GM06990 (cell line): ENCODE data around the gene PHETA1.
"Not testable (repeated sequence)": the region's sequence is repeated elsewhere in the genome, so short reads cannot be mapped to it uniquely, and the experiment has no call there.

Experiments used
- DNase-seq: peaks from one replicate; pipeline ENCODE4 v3.0.0-alpha.2; 2011; ENCODE audit not compliant: insufficient read length; ENCODE audit errors: extremely low read depth
- H3K27me3 ChIP-seq: replicated peaks from 2 replicates; pipeline ENCODE4 v1.6.0; 2011; ENCODE audit warnings: low read length; ENCODE audit not compliant: control insufficient read depth, insufficient read depth
- H3K36me3 ChIP-seq: 2 replicates; pipeline ENCODE4 v1.5.1; 2011; ENCODE audit warnings: low read length; ENCODE audit not compliant: control insufficient read depth, insufficient read depth
- H3K4me3 ChIP-seq: replicated peaks from 2 replicates; pipeline ENCODE4 v1.5.1; 2011; ENCODE audit warnings: low read depth, mild to moderate bottlenecking, control low read depth, low read length
- CTCF ChIP-seq: IDR thresholded peaks from 2 replicates; pipeline ENCODE4 v1.5.1; 2011; ENCODE audit warnings: low read length, control low read depth, mild to moderate bottlenecking, inconsistent platforms; ENCODE audit not compliant: insufficient read depth, poor library complexity, severe bottlenecking

PHETA1 gene

GRCh38 chr12:111401167-111401605 is 32.3 kb upstream of the PHETA1 start:
- DNase-seq = no peak
- TF ChIP-seq CTCF = no peak
- Histone ChIP-seq H3K4me3 (no peak overlapping the region), H3K36me3 (no peaks in the 10 kb centered on the region), H3K27me3 (no peaks in the 10 kb centered on the region)

- not testable (repeated sequence) for H3K27me3 ChIP-seq, DNase-seq, H3K36me3 ChIP-seq, H3K4me3 ChIP-seq
These were observed 31.0 kb upstream of the PHETA1 start for GRCh38 chr12:111399741-111400404.

DNA sequence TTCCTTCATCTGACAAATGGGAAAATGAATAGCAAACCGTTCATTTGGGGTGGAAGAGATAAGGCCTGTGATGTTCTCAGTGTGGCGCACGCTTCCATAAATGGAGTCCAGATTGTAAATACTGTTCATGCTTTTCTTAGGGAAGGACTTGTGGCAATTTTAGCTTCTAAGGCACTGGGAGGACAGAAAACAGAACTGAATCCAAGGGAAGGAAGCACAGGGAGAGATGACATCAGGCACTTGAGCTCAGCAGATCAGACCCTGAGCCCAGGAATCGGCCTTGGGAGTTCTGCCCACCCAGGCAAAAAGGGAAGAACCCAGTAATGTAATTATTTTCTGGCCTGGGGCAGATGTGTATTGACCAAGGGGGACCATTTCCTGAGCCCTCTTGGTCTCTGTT is 29.6 kb upstream of the PHETA1 start:
- no peaks in the 10 kb centered on the region for H3K36me3 ChIP-seq
- TF ChIP-seq CTCF = no peak

GRCh38 chr12:111396726-111397445 is 28.0 kb upstream of the PHETA1 start:
- DNase-seq = peak; percentile 89
- peak; percentile 99 for TF ChIP-seq CTCF
- Histone ChIP-seq H3K27me3 (no peaks in the 10 kb centered on the region), H3K4me3 (peak overlapping the region; percentile 49), H3K36me3 (no peaks in the 10 kb centered on the region)

More for the DNA sequence above, 29.6 kb upstream of the PHETA1 start:
- no peak for DNase-seq
- H3K27me3 ChIP-seq = no peaks in the 10 kb centered on the region
- no peak overlapping the region for H3K4me3 ChIP-seq

- not testable (repeated sequence) for H3K36me3 ChIP-seq, H3K4me3 ChIP-seq, DNase-seq, H3K27me3 ChIP-seq
These were observed 27.4 kb upstream of the PHETA1 start for GRCh38 chr12:111396271-111396670.

DNA sequence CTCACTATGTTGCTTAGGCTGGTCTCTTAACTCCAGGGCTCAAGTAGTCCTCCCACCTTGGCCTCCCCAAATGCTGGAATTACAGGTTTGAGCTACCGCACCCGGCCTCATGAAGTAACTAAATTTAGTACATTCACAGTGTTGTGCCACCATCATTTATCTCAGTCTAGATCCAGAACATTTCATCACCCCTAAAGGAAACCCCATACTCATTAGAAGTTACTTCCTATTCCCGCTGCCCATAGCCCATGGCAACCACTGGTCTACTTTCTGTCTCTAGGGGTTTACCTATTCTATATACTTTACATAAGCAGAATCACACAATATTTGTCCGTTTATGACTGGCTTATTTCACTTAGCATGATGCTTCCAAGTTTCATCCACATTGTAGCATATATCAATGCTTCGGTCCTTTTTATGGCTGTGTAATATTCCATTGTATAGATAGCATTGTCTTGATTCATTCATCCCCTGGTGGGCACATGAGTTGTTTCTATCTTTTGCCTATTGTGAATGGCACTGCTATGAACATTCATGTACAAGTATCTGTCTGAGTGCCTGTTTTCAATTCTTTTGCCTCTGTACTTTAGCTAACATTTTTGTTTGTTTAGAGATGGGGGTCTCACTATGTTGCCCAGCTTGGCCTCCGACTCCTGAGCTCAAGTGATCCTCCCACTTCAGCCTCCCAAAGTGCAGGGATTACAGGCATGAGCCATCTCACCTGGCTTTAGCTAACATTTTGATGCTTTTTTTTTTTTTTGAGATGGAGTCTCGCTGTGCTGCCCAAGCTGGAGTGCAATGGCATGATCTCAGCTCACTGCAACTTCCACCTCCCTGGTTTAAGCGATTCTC is 26.7 kb upstream of the PHETA1 start:
- Histone ChIP-seq H3K4me3 (no peak overlapping the region), H3K27me3 (no peaks in the 10 kb centered on the region), H3K36me3 (no peaks in the 10 kb centered on the region)
- no peak for DNase-seq
- TF ChIP-seq CTCF = no peak
